GM10847 (cell line): ENCODE results near the gene HOXB6.

Experiments
- POLR2A ChIP-seq: IDR thresholded peaks from 2 replicates; pipeline ENCODE4 v1.6.1; 2011; ENCODE audit not compliant: insufficient read length; ENCODE audit errors: extremely low read depth

The HOXB6 gene

DNA sequence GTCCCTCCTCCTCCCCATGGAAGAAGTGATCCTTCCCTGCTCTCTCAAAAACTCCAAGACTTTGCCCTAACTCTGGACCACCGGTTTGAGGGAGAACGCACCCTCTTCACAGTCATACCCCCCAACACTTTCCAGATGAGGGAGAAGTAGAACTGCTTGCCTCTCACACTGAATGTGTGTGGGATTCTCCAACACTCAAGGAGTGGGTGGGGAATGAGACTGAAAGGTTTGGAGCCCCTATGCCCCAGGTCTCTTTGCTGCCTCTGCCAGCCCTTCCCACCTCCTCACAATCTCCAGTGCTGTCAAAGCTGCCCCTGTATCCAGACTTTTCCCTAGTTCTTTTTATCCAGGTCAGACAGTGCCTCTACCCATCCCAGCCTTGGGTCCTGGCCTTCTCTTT is 38.1 kb downstream of the HOXB6 start:
- TF ChIP-seq POLR2A: no peak

- TF ChIP-seq POLR2A: no peak
Measured at GRCh38 chr17:48565925-48566710, 38.7 kb downstream of the HOXB6 start.

- TF ChIP-seq POLR2A: no peak
Measured at GRCh38 chr17:48565022-48565554, 39.7 kb downstream of the HOXB6 start.

GRCh38 chr17:48564188-48565021 is 40.4 kb downstream of the HOXB6 start:
- no peak for TF ChIP-seq POLR2A

DNA sequence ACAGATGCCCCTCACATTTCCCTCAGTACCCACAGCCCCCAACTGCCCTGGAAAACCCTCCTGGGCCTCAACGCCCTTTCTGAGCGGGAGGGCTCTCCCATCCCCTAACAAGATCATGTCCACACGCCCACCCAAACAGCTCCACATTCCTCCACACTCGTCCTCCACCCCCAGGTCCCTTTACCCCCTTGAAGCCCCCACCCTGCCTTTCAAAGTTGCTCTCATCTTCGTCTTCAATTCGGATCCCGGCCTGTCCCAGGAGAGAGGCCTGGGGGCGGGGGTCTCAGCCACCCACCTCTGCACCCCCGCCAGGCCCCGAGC is 41.0 kb downstream of the HOXB6 start:
- TF ChIP-seq POLR2A: no peak

DNA sequence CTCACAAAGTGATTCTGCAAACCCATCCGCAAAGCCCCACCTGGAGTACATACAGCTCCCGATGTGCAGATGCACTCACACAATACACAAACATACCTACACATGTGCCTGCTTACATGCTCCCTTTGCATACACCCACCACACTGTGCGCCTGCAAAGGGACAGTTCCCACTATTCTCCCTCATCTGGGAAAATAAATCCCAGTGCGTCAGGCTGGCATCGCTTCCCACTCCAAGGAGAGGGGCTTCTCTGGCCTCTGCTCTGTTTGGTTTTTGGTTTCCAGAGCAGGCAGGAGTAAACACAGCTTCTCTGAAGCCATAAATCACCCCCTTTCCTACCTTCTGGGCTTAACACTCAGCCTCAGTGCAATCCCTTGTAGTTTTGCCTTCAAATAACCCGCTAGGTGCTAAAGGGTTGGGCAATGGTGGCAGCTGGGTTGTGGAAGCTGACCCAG is 41.4 kb downstream of the HOXB6 start:
- TF ChIP-seq POLR2A: no peak

GRCh38 chr17:48562934-48563333 is 41.9 kb downstream of the HOXB6 start:
- TF ChIP-seq POLR2A: no peak

DNA sequence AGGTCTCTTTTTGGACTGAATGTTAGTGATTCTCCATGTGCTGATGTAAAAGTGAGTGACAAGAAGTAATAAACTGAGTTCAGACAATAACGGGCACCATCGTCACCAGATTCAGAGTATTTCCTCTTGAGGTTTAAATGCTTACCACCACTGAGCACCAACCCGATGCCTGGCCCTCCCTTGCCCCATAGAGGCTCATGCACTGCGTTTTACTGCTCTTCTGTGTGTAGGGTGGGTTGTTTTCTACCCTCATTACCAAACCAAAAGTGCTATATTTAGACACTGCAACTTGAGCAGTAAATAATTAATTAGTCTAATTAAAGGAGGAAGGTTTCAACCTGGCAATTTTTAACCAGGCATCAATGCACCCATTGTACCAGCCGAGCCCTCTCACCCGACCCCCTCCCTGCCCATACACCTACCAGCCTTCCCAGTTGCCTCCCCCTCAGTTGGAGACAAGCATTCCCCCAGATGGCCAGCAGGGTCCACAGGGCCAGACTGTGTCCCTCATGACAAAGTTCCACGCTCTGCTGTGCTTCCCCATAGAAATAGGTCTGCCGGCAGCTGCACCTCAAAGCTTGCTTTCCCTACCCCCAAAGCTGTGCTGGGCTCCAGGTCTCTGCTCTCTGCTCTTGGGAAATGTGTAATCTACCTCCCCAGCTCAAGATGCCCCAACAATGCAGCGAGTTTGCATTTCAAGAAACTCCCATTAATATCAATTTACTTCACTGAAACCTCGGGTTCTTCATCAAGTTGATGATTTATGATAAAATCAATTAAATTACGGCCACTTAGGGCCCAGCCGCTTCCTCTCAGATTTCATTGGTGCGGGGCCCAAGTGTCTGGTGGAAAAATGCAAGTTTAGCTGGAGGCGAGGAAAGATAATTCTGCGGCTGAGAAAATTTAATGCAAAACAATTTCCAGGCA is 42.6 kb downstream of the HOXB6 start:
- TF ChIP-seq POLR2A: no peak

GRCh38 chr17:48559840-48560817 is 44.7 kb downstream of the HOXB6 start:
- TF ChIP-seq POLR2A: no peak

GRCh38 chr17:48559122-48559839 is 45.5 kb downstream of the HOXB6 start:
- TF ChIP-seq POLR2A: no peak

- TF ChIP-seq POLR2A: no peak
Measured at GRCh38 chr17:48558831-48559121, 46.0 kb downstream of the HOXB6 start.

GRCh38 chr17:48558057-48558830 is 46.5 kb downstream of the HOXB6 start:
- no peak for TF ChIP-seq POLR2A
